GM13976 (cell line): ENCODE data around the gene AGAP3.

ENCODE experiments used
- DNase-seq: peaks from one replicate; pipeline ENCODE4 v3.0.0; 2012; ENCODE audit warnings: low spot score
- in situ Hi-C: fragments of 300-500 bp; cut with MboI; formaldehyde crosslinking; loops from one replicate; pipeline ENCODE4 v1.12.0; 2022; ENCODE audit warnings: low sequenced_read_pairs, mixed read lengths, inconsistent platforms; ENCODE audit not compliant: unreplicated experiment
- TF ChIP-seq, protein P1 (sequence below): IDR thresholded peaks from 2 replicates; pipeline ENCODE4 v1.5.1; 2012; ENCODE audit warnings: borderline replicate concordance, mild to moderate bottlenecking; ENCODE audit not compliant: insufficient read depth; ENCODE audit errors: extremely low read depth, missing control alignments, control extremely low read depth

Gene AGAP3

GRCh38 chr7:151140826-151141225, 54.6 kb downstream of the AGAP3 start:
- DNase-seq, result no peak
- TF ChIP-seq, protein P1, sequence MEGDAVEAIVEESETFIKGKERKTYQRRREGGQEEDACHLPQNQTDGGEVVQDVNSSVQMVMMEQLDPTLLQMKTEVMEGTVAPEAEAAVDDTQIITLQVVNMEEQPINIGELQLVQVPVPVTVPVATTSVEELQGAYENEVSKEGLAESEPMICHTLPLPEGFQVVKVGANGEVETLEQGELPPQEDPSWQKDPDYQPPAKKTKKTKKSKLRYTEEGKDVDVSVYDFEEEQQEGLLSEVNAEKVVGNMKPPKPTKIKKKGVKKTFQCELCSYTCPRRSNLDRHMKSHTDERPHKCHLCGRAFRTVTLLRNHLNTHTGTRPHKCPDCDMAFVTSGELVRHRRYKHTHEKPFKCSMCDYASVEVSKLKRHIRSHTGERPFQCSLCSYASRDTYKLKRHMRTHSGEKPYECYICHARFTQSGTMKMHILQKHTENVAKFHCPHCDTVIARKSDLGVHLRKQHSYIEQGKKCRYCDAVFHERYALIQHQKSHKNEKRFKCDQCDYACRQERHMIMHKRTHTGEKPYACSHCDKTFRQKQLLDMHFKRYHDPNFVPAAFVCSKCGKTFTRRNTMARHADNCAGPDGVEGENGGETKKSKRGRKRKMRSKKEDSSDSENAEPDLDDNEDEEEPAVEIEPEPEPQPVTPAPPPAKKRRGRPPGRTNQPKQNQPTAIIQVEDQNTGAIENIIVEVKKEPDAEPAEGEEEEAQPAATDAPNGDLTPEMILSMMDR, result no peak
- in situ Hi-C loops, result no loop called here

DNA sequence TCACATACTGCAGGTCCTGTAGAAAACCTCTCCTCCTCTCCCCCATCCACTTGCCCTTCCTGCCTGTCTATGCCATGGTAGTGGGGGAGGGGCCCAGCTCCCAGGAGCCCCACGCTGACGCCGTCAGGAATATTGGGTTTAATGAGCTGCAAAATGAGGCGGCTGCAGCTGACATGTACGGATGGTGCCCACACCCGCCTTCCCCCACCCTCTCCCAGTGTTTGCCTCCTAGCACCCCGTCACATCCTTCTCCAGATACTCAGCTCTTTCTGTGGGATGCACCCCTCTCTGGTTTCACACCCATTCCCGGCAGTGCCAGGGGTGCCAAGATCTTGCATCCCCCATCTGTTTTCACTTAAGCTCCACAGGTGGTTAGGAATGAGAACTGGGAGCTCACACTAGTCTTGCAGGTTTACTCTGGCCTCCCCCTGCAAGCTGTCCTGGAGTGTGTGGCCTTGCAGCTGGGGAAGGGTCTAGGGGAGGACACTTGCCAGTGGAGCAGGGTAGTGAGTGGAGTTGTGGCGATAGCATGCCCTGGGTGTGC, 55.1 kb downstream of the AGAP3 start:
- DNase-seq, result no peak
- TF ChIP-seq, protein P1, result no peak
- in situ Hi-C loops, result no loop called here

GRCh38 chr7:151141855-151142685, 55.8 kb downstream of the AGAP3 start:
- in situ Hi-C loops, result no loop called here
- TF ChIP-seq, protein P1, result no peak
- no peak for DNase-seq

- no peak for DNase-seq
- TF ChIP-seq, protein P1, result no peak
- in situ Hi-C loops, result no loop called here
Measured at GRCh38 chr7:151142686-151143040, 56.4 kb downstream of the AGAP3 start.

- TF ChIP-seq, protein P1, result no peak
- DNase-seq, result no peak
- in situ Hi-C loops, result no loop called here
Measured at GRCh38 chr7:151143261-151144015, 57.2 kb downstream of the AGAP3 start.

GRCh38 chr7:151144387-151144786, 58.1 kb downstream of the AGAP3 start:
- TF ChIP-seq, protein P1, result no peak
- in situ Hi-C loops, result no loop called here
- no peak for DNase-seq
